ENCODE results near the gene APBA2. TPM values are rescaled to one million over a fixed set of nuclear protein-coding genes. Genes with fewer than 3 reads are reported as not detected.

Gene APBA2
- total RNA-seq, 1 experiment from 2014 or later = not detected

DNA sequence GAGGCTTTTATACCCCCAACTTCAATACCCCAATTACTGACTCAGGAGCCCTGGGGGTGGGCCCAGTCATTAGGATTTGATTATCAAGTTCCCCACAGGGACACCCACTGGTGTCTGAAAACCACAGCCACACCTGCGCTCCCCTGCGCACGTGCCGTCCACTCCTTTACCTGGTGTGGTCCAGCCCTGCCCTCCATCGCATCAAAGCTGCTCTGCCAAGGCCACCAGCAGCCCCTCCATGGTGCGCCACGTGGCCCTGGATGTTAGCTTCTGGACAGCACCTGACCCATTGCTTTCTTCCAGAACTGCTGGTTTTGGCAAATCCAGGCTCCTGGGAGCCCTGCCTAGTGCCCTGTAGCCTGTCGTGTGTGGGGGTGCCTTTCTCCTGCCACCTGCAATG is 247.5 kb downstream of the APBA2 start:
- Mint-ChIP-seq H3K36me3 (ENCODE audit: insufficient read depth, unreplicated experiment) (no peaks in the 10 kb centered on the region), H3K4me1 (ENCODE audit: low read depth, unreplicated experiment) (no peaks in the 10 kb centered on the region), H3K27ac (ENCODE audit: unreplicated experiment) (no peak overlapping the region), H3K9me3 (ENCODE audit: unreplicated experiment) (no peaks in the 10 kb centered on the region), H3K4me3 (ENCODE audit: unreplicated experiment) (no peak overlapping the region), H3K27me3 (ENCODE audit: insufficient read depth, unreplicated experiment) (peaks cover 3% of the 10 kb centered on the region)
- intact Hi-C loops (cut with micrococcal nuclease; ENCODE audit: unreplicated experiment) = no loop called here
- no peaks in the 10 kb centered on the region for H3K36me3 ChIP-seq (ENCODE audit: control insufficient read depth, insufficient read depth, low read length)
- BruUV-seq (replicated peaks) = no TSS peak
- H3K9me3 ChIP-seq = no peaks in the 10 kb centered on the region
- no peak overlapping the region for H3K4me3 ChIP-seq (ENCODE audit: low read depth, low read length)
- POLR2A ChIA-PET = no interaction called here
- no peaks in the 10 kb centered on the region for H3K4me1 ChIP-seq
- CTCF ChIA-PET = no interaction called here
- DNase-seq = no peak
- TF ChIP-seq, protein P1, sequence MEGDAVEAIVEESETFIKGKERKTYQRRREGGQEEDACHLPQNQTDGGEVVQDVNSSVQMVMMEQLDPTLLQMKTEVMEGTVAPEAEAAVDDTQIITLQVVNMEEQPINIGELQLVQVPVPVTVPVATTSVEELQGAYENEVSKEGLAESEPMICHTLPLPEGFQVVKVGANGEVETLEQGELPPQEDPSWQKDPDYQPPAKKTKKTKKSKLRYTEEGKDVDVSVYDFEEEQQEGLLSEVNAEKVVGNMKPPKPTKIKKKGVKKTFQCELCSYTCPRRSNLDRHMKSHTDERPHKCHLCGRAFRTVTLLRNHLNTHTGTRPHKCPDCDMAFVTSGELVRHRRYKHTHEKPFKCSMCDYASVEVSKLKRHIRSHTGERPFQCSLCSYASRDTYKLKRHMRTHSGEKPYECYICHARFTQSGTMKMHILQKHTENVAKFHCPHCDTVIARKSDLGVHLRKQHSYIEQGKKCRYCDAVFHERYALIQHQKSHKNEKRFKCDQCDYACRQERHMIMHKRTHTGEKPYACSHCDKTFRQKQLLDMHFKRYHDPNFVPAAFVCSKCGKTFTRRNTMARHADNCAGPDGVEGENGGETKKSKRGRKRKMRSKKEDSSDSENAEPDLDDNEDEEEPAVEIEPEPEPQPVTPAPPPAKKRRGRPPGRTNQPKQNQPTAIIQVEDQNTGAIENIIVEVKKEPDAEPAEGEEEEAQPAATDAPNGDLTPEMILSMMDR (IDR thresholded peaks at IDR 0.05; ENCODE audit: insufficient read depth in 1 of 2, low read depth in 1 of 2, low read length in 1 of 2, severe bottlenecking in 1 of 2, unreplicated experiment in 1 of 2) = no peak
- no peaks in the 10 kb centered on the region for H3K27me3 ChIP-seq (replicated peaks; ENCODE audit: control insufficient read depth, insufficient read depth, low read length)

DNA sequence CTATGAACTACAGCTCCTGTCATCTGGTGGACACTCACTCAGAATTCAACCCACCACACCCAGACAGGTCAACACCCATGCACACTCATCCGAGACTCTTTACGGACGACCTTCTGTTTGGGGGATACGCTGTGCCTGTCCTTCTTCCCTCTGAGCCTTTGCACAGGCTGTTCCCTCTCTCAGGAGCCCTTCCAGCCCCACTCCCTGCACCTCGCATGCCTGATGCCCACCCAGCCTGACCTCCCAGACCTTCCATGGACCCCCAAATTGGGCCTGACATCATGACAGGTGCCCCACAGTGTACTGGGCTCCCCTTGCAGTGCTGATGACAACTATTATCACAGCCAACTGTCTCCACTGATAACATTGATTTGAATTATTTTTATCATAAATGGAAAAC is 248.0 kb downstream of the APBA2 start:
- H3K36me3 Mint-ChIP-seq (ENCODE audit: insufficient read depth, unreplicated experiment) = no peaks in the 10 kb centered on the region
- intact Hi-C loops (cut with micrococcal nuclease; ENCODE audit: unreplicated experiment) = no loop called here
- Histone ChIP-seq H3K4me3 (ENCODE audit: low read depth, low read length) (no peak overlapping the region), H3K27me3 (replicated peaks; ENCODE audit: control insufficient read depth, insufficient read depth, low read length) (no peaks in the 10 kb centered on the region), H3K4me1 (no peaks in the 10 kb centered on the region), H3K36me3 (ENCODE audit: control insufficient read depth, insufficient read depth, low read length) (no peaks in the 10 kb centered on the region), H3K9me3 (no peaks in the 10 kb centered on the region)
- no peaks in the 10 kb centered on the region for H3K27me3 Mint-ChIP-seq (ENCODE audit: insufficient read depth, unreplicated experiment)
- TF ChIP-seq, protein P1 (IDR thresholded peaks at IDR 0.05; ENCODE audit: insufficient read depth in 1 of 2, low read depth in 1 of 2, low read length in 1 of 2, severe bottlenecking in 1 of 2, unreplicated experiment in 1 of 2) = no peak
- H3K4me1 Mint-ChIP-seq (ENCODE audit: low read depth, unreplicated experiment) = no peaks in the 10 kb centered on the region
- H3K27ac Mint-ChIP-seq (ENCODE audit: unreplicated experiment) = no peak overlapping the region
- BruUV-seq (replicated peaks) = no TSS peak
- H3K4me3 Mint-ChIP-seq (ENCODE audit: unreplicated experiment) = no peak overlapping the region
- POLR2A ChIA-PET = no interaction called here
- CTCF ChIA-PET = no interaction called here
- DNase-seq = no peak
- H3K9me3 Mint-ChIP-seq (ENCODE audit: unreplicated experiment) = no peaks in the 10 kb centered on the region

DNA sequence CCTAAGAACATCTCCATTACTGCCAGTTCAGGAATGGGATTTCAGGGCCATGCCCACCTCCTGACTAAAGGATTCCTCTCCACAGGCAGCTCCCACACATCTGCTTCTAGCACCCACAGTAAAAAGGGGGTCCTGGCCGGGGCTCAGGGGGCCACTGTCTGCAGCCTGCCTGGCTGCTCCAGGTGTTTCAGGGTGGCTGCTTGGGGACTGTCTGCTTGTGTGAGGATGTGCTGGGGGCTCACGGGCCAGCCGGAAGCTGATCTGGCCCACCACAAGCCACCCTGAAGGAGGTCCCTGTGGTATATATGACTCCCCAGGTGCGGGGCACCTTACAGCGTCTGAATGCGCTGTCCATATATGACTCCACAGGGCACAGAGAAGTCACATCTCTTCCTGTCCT is 248.5 kb downstream of the APBA2 start:
- DNase-seq = no peak
- Histone ChIP-seq H3K4me1 (no peaks in the 10 kb centered on the region), H3K36me3 (ENCODE audit: control insufficient read depth, insufficient read depth, low read length) (no peaks in the 10 kb centered on the region), H3K4me3 (ENCODE audit: low read depth, low read length) (no peak overlapping the region), H3K9me3 (no peaks in the 10 kb centered on the region), H3K27me3 (replicated peaks; ENCODE audit: control insufficient read depth, insufficient read depth, low read length) (no peaks in the 10 kb centered on the region)
- H3K9me3 Mint-ChIP-seq (ENCODE audit: unreplicated experiment) = no peaks in the 10 kb centered on the region
- H3K4me1 Mint-ChIP-seq (ENCODE audit: low read depth, unreplicated experiment) = no peaks in the 10 kb centered on the region
- no peak overlapping the region for H3K27ac Mint-ChIP-seq (ENCODE audit: unreplicated experiment)
- H3K36me3 Mint-ChIP-seq (ENCODE audit: insufficient read depth, unreplicated experiment) = no peaks in the 10 kb centered on the region
- intact Hi-C loops (cut with micrococcal nuclease; ENCODE audit: unreplicated experiment) = no loop called here
- ChIA-PET CTCF (no interaction called here), POLR2A (no interaction called here)
- no peaks in the 10 kb centered on the region for H3K27me3 Mint-ChIP-seq (ENCODE audit: insufficient read depth, unreplicated experiment)
- no peak overlapping the region for H3K4me3 Mint-ChIP-seq (ENCODE audit: unreplicated experiment)
- TF ChIP-seq, protein P1 (IDR thresholded peaks at IDR 0.05; ENCODE audit: insufficient read depth in 1 of 2, low read depth in 1 of 2, low read length in 1 of 2, severe bottlenecking in 1 of 2, unreplicated experiment in 1 of 2) = no peak
- no TSS peak for BruUV-seq (replicated peaks)
